ENCODE data around the gene H2AZ2.
A peak's percentile ranks its signal among the peaks of the same experiment; 100 is the strongest.
"Not testable (repeated sequence)": the region's sequence is repeated elsewhere in the genome, so short reads cannot be mapped to it uniquely, and the experiment has no call there.

H2AZ2 gene

DNA sequence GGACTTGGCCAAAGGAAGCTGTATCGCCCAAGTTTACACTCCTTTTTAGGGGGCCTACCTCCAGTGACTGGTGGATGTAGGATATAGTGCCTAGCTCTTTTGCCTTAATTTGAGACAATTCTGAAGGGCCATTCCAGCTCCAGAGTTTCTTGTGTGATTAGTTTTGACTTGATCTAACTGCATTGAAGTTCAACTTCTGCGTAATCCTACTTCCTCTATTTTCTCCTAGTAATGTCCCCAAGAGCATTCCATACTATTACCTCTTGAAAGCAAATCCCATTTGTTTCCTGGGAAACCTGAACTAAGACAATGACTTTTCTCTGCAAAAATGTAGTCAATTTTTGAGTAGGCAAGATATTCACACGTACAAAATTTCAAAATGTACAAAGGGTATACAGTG is 4.7 kb upstream of the H2AZ2 start:
- Mint-ChIP-seq H3K27ac (no peak overlapping the region), H3K9me3 (no peaks in the 10 kb centered on the region), H3K4me1 (peaks cover 3 to 12% of the 10 kb centered on the region in 2 donors), H3K4me3 (no peak overlapping the region), H3K27me3 (no peaks in the 10 kb centered on the region), H3K36me3 (no peaks in the 10 kb centered on the region)
- DNase-seq (no peak), ATAC-seq (replicated peaks) (no peak)

DNA sequence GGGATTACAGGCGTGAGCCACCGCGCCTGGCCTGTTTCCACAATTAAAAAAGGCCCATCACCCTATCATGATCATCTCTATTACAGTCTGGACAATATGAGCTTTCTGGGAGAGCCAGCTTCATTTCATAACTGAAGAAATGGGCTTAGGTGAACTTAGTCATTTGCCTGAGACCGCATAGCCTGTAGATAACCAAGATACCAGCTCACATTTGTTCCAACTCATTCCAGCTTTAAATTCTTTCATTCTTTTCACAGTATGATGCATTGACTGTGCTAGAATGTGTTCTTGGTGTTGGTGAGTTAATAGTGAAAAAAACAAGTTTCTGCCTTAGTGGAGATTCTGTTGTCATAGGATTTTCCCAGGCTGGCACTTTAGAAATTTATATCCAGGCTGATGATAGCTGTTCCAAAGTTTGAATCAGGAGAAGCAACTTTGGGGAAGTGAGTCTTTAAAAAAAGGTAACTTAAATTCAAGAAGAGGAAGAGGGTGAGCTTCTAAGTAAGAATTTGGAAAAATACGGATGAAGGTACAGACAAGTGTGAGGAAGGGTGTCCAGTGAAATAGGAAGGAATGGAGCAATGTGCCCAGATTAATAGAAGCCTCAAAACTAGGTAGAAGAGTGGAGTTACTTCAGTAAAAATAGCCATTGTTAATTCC is 2.1 kb upstream of the H2AZ2 start:
- no peak for ATAC-seq (replicated peaks)
- H3K4me3 Mint-ChIP-seq = peak overlapping the region; percentile 60 to 64
- H3K27me3 Mint-ChIP-seq = no peaks in the 10 kb centered on the region
- H3K36me3 Mint-ChIP-seq = no peaks in the 10 kb centered on the region
- peaks cover 10 to 26% of the 10 kb centered on the region in 2 donors for H3K4me1 Mint-ChIP-seq
- no peak overlapping the region for H3K27ac Mint-ChIP-seq
- H3K9me3 Mint-ChIP-seq = no peaks in the 10 kb centered on the region
- no peak for DNase-seq

DNA sequence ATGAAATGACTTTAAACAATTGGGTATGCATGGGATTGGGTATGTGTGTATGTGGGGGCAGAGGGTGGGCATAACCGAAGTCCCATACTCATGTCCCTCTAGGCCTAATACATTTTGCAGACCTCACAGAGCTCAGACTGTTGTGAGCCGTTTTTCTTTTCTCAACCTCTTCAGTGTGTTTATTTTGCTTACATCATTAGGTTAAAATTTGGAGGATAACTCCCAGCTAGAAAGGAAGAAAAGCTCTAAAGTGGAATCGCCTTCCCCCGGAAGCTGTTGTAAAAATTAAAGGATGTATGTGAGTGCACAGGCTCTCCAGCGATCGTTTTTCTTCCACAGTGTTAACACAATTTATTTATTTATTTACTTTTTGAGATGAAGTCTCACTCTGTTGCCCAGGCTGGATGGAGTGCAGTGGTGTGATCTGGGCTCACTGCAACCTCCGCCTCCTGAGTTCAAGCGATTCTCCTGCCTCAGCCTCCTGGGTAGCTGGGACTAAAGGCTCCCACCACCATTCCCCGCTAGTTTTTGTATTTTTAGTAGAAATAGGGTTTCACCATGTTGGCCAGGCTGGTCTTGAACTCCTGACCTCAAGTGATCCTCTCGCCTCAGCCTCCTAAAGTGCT is 1.5 kb upstream of the H2AZ2 start:
- DNase-seq = no peak
- no peaks in the 10 kb centered on the region for H3K9me3 Mint-ChIP-seq
- peaks cover 13 to 29% of the 10 kb centered on the region in 2 donors for H3K4me1 Mint-ChIP-seq
- no peak for ATAC-seq (replicated peaks)
- no peak overlapping the region for H3K27ac Mint-ChIP-seq
- peak overlapping the region; percentile 60 to 90 for H3K4me3 Mint-ChIP-seq
- H3K36me3 Mint-ChIP-seq = no peaks in the 10 kb centered on the region
- no peaks in the 10 kb centered on the region for H3K27me3 Mint-ChIP-seq

DNA sequence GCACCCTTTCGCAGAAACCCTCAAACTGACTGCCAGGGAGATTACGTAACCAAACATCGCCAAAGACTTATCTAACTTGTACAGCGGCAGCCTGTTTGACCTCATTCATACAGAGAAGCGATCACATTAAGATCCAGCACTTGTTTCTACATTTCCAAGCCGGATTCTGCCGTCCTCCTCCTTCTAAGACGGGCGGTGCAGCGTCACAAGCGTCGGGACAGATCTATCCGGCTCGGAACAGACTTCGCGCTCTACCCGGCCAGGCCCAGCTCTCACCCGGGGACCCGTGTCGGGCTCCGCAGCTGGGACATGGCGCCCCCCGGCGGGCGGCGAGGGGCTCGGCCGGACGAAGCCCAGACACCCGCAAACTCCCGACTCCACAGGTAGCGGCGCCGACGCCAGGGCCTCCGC is 373 bp downstream of the H2AZ2 start:
- Mint-ChIP-seq H3K27me3 (no peaks in the 10 kb centered on the region), H3K4me3 (peak overlapping the region; percentile 90 to 94), H3K36me3 (peaks cover 2 to 4% of the 10 kb centered on the region in 2 donors), H3K4me1 (peaks cover 14 to 39% of the 10 kb centered on the region in 2 donors), H3K9me3 (no peaks in the 10 kb centered on the region), H3K27ac (peak overlapping the region; percentile 98)
- ATAC-seq (replicated peaks) = peak; percentile 76 to 78
- DNase-seq = peak; percentile 87

DNA sequence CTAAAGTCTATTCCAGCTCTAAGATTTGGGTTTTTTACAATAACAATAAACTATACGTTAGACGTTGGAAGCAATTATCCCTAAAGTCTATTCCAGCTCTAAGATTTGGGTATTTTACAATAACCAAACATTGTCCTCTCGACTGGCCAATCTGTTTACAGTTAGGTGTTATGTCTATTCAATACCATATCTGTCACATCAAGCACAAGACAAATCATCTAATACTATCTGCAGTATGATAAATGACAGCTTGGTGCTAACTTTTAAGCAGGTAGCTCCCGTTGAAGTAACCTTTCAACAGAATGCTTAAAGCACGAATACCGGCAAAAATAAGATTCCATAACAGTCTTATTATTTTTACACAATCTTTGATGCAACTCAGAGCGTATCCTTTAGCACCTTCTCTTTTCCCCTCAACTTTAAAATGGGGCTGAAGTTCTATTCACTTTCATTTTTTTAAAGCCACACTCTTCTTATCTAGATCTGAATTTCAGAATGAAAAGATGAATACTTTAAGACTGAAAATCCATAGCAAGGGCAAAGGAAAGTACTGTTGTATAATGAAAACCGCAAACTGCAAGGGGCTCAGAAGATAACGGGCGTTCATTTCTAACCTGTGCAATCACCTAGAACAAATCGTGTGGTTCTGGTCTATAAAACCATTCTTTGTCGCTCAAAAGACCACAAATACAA is 925 bp downstream of the H2AZ2 start:
- no peak for ATAC-seq (replicated peaks)
- Mint-ChIP-seq H3K4me1 (peaks cover 18 to 44% of the 10 kb centered on the region in 2 donors), H3K9me3 (no peaks in the 10 kb centered on the region), H3K27ac (peak overlapping the region; percentile 98), H3K4me3 (peak overlapping the region; percentile 90 to 94), H3K27me3 (no peaks in the 10 kb centered on the region), H3K36me3 (peaks cover 6 to 7% of the 10 kb centered on the region in 2 donors)
- DNase-seq = no peak

DNA sequence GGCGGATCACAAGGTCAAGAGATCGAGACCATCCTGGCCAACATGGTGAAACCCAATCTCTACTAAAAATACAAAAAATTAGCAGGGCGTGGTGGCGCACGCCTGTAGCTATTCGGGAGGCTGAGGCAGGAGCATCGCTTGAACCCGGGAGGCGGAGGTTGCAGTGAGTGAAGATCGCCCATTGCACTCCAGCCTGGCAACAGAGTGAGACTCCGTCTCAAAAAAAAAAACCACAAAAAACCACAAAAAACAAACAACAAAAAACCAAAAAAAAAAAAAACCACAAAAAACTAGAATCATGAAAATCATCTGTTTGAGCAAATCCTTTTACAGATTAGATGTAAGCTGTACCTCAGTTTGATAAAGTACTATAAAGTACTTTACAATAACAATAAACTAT is 1.5 kb downstream of the H2AZ2 start:
- H3K4me3 Mint-ChIP-seq = peak overlapping the region; percentile 90 to 94
- peaks cover 10 to 11% of the 10 kb centered on the region in 2 donors for H3K36me3 Mint-ChIP-seq
- not testable (repeated sequence) for ATAC-seq (replicated peaks); H3K27me3 Mint-ChIP-seq; H3K9me3 Mint-ChIP-seq; DNase-seq
- H3K27ac Mint-ChIP-seq = peak overlapping the region; percentile 87
- H3K4me1 Mint-ChIP-seq = peaks cover 21 to 50% of the 10 kb centered on the region in 2 donors

DNA sequence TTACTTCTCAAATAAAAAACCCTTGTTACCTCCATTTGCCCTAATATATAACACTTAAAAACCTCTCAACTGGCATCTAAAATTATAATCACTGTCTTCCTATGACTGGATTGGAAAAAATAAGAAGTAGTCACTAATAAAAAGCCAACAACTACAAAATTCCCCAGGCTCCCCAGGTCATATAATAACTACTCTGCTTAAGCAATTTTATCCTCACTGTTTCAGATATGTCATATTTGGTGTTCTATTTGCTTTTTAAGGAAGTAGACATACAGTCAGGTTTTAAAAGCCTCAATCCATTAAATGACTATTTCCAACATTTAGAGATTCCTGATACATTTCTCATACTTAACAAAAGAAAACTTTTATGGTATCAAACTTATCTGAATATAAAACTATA is 2.4 kb downstream of the H2AZ2 start:
- no peaks in the 10 kb centered on the region for H3K27me3 Mint-ChIP-seq
- H3K27ac Mint-ChIP-seq = no peak overlapping the region

DNA sequence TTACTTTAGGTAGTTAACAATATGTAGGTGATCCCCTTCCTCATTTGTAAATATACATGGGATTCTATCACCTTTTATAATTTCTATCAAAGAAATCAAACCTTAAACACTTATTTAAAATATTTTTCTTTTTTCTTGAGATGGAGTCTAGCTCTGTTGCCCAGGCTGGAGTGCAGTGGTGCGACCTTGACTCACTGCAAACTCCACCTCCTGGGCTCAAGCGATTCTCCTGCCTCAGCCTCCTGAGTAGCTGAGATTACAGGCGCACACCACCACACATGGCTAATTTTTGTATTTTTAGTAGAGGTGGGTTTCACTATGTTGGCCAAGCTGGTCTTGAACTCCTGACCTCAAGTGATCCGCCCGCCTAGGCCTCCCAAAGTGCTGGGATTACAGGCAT is 4.4 kb downstream of the H2AZ2 start:
- H3K9me3 Mint-ChIP-seq; H3K4me3 Mint-ChIP-seq; ATAC-seq (replicated peaks); H3K27me3 Mint-ChIP-seq; DNase-seq; H3K27ac Mint-ChIP-seq: not testable (repeated sequence)
- Mint-ChIP-seq H3K36me3 (peaks cover 17 to 22% of the 10 kb centered on the region in 2 donors), H3K4me1 (peaks cover 23 to 44% of the 10 kb centered on the region in 2 donors)

More for the DNA sequence above, 2.4 kb downstream of the H2AZ2 start:
- H3K36me3 Mint-ChIP-seq = peaks cover 10 to 15% of the 10 kb centered on the region in 2 donors
- ATAC-seq (replicated peaks) (no peak), DNase-seq (no peak)
- peaks cover 21 to 50% of the 10 kb centered on the region in 2 donors for H3K4me1 Mint-ChIP-seq
- H3K4me3 Mint-ChIP-seq = no peak overlapping the region
- no peaks in the 10 kb centered on the region for H3K9me3 Mint-ChIP-seq

DNA sequence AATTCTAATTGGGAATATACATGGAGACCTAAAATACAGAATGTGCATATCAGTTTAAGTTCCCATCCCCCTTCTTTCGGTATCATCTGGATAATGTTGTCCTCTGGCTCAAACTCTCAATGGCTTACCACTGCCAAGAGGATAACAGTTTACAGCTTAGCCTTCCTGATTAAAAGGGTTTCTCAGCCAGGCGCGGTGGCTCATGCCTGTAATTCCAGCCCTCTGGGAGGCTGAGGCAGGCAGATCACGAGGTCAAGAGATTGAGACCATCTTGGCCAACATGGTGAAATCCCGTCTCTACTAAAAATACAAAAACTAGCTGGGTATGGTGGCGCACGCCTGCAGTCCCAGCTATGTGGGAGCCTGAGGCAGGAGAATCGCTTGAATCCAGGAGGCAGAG is 5.2 kb downstream of the H2AZ2 start:
- peaks cover 23 to 44% of the 10 kb centered on the region in 2 donors for H3K4me1 Mint-ChIP-seq
- H3K4me3 Mint-ChIP-seq = not testable (repeated sequence)

DNA sequence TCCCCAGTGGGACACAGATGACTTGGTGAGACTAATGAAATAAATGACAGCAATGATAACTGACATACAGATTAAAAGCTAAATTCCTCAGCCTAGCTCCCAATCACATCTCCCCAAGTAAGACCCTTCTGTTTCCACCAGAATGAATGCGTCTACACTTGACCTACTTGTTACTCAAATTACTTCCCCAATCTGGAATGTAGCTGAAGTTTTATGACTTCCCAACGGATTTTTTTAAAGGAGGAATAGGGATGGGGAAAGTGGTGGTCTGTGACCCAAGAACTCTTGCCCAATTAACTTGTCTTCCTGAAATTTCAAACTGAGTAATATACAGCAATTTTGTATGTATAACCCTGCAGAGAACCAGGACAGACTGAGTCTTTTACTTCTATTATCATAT is 9.1 kb downstream of the H2AZ2 start:
- Mint-ChIP-seq H3K4me3 (no peak overlapping the region), H3K9me3 (no peaks in the 10 kb centered on the region), H3K4me1 (peaks cover 11 to 15% of the 10 kb centered on the region in 2 donors), H3K27me3 (no peaks in the 10 kb centered on the region), H3K36me3 (peaks cover 24 to 36% of the 10 kb centered on the region in 2 donors), H3K27ac (no peak overlapping the region)
- ATAC-seq (replicated peaks) (no peak), DNase-seq (no peak)

More for the DNA sequence above, 5.2 kb downstream of the H2AZ2 start:
- H3K27me3 Mint-ChIP-seq; H3K27ac Mint-ChIP-seq; DNase-seq; H3K9me3 Mint-ChIP-seq; ATAC-seq (replicated peaks): not testable (repeated sequence)
- H3K36me3 Mint-ChIP-seq = peaks cover 19 to 24% of the 10 kb centered on the region in 2 donors

DNA sequence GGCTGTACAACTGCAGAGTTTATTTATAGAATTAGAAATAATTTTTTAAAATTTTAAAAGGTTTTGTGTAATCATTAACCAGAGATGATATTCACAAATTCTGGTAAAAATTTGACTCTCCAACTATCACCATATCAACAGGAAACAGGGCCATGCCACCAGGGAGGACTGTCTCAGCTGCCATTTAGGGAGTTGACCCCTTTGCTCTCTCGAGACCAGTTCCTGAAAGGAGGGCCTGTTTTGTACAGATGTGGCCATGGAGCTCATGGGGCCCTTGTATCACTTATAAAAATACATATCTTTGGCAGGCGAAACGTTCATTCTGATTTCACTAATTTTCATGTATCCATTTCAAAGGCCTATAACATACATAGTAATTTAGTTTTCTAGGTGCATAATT is 20.3 kb downstream of the H2AZ2 start:
- Mint-ChIP-seq H3K27me3 (no peaks in the 10 kb centered on the region), H3K4me3 (no peak overlapping the region), H3K4me1 (peaks cover 7 to 8% of the 10 kb centered on the region in 2 donors), H3K36me3 (peaks cover 4 to 38% of the 10 kb centered on the region in 2 donors), H3K27ac (peak overlapping the region; percentile 37), H3K9me3 (no peaks in the 10 kb centered on the region)
- no peak for DNase-seq
- no peak for ATAC-seq (replicated peaks)

DNA sequence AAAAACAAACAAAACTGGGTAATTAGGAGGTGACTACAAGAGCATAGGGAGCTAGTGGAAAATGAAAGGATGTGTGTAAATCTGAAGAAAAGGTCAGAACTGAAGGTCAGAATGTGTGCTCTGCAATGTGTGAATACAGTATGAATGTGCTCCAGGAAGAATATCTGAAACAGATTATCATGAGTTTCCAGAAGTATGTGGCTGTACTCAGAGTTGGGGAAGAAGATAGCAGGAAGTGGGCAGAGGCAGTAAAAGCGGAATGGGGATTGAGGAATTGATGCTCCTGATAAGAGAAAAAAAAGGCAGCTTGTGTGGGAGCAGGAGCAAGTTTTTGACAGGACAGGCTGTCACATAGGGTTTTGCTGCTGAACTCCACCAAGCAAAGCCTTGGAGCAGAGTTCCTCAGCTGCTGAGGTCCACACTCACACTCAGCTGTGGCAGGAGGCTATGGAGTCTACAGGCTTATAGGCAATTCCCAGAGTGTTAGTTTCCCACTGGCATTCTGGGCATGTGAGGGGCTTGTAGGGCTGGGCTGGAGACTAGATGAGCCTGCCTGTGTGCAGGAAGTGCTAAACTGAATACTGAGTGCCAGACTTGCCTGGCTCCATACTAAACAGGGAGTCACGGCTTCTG is 22.9 kb downstream of the H2AZ2 start:
- Mint-ChIP-seq H3K36me3 (peaks cover 4 to 32% of the 10 kb centered on the region in 2 donors), H3K9me3 (no peaks in the 10 kb centered on the region), H3K4me3 (no peak overlapping the region), H3K27me3 (no peaks in the 10 kb centered on the region), H3K27ac (peak overlapping the region; percentile 49), H3K4me1 (peaks cover 8 to 9% of the 10 kb centered on the region in 2 donors)
- ATAC-seq (replicated peaks) (peak in 1 of 2 donors; percentile 42), DNase-seq (no peak)

DNA sequence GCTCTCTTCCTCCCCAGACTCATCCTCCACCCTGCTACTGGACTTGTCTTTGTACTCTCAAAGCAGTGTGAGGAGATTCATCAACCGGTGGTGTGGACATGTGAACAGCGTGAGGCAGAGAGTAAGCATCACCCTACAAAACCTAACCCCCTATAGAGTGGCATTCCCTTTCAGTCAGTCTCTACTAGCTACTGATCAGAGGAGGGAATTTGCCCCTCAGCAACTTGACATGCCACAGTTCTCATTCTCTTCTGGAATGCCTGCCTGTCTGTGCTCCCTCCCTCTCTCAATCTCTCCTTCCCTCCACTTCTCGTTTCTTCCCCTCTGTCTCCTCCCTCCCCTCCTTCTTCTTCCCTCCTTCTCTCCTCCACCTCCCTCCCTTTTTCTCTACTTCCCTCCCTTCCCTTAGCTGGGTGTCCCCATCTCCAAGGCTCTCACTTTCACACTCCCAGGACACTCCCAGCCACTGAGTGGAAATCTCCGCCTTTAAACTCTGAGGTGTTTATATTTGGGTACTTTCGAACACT is 24.6 kb downstream of the H2AZ2 start:
- Mint-ChIP-seq H3K9me3 (no peaks in the 10 kb centered on the region), H3K4me3 (no peak overlapping the region), H3K4me1 (peaks cover 8 to 9% of the 10 kb centered on the region in 2 donors), H3K36me3 (peaks cover 3 to 25% of the 10 kb centered on the region in 2 donors), H3K27me3 (no peaks in the 10 kb centered on the region), H3K27ac (peak overlapping the region; percentile 15)
- ATAC-seq (replicated peaks) (no peak), DNase-seq (no peak)

DNA sequence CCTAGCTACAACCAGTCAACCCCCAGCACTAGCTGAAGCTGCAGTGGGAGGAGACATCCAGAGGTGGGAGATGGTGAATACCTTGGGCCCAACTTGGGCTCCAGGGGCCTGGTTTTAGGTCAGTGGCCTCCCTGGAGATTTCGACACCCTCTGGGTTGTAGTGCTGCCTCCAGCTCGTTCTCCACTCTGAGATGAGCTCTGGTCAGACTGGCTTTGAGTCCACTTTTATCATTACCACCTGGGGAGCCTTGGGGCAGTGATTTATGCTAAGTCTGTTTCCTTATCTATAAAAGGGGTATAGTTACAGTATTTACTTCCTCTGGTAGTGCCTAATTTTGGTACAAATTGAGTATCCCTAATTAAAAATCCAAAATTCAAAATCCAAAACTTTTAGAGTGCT is 28.6 kb downstream of the H2AZ2 start:
- ATAC-seq (replicated peaks) = no peak
- Mint-ChIP-seq H3K4me1 (peaks cover 0 to 2% of the 10 kb centered on the region in 2 donors), H3K4me3 (no peak overlapping the region), H3K9me3 (no peaks in the 10 kb centered on the region), H3K27me3 (no peaks in the 10 kb centered on the region), H3K27ac (no peak overlapping the region), H3K36me3 (peaks cover 1 to 5% of the 10 kb centered on the region in 2 donors)
- no peak for DNase-seq

Data from stimulated activated naive B cell treated with anti-CD40 and anti-IgM and Interleukin-4, amounts not matched to agents 10 μg/mL and 1 μg/mL and 100 μg/mL, for 72 hours (primary cell).